Colonic mucosa (tissue), 4 donors: ENCODE results near the gene STRA6. TPM values are rescaled to one million over a fixed set of nuclear protein-coding genes. Genes with fewer than 3 reads are reported as not detected.

Source experiments
- DNase-seq: peaks from one replicate; pipeline ENCODE4 v3.0.0-alpha.2; 2020
- H3K27ac ChIP-seq: fragments of 200-600 bp; one replicate; pipeline ENCODE4 v1.8.0; 2021
- H3K27me3 ChIP-seq: fragments of 200-600 bp; one replicate; pipeline ENCODE4 v1.8.0; 2021
- H3K36me3 ChIP-seq: fragments of 200-600 bp; one replicate; pipeline ENCODE4 v1.8.0; 2021
- H3K4me1 ChIP-seq: fragments of 200-600 bp; one replicate; pipeline ENCODE4 v1.8.0; 2021; ENCODE audit warnings: mild to moderate bottlenecking
- H3K4me3 ChIP-seq: fragments of 200-600 bp; one replicate; pipeline ENCODE4 v1.8.0; 2021
- H3K9ac ChIP-seq, 2 donors: one replicate each; pipeline ENCODE4 v1.7.0; 2013; ENCODE audit warnings: control low read depth in 2 of 2, low read depth in 2 of 2, low read length in 2 of 2
- H3K9me3 ChIP-seq: fragments of 200-600 bp; one replicate; pipeline ENCODE4 v1.8.0; 2021
- intact Hi-C: fragments of 100-400 bp; cut with DNase I; formaldehyde crosslinking; loops from one replicate; pipeline ENCODE4 v1.14.1; 2022
- total RNA-seq, 2 donors: library from RNA; stranded (reverse); fragmentation: NEBNext Ultra II Directional in 1 of 2; extraction: Animal tissue kit (Norgen Biotek cat#: 25700) in 1 of 2; gene quantifications; one replicate each; pipeline ENCODE4 v1.2.1, GENCODE V29; 2021
- TF ChIP-seq, protein P1 (sequence below): fragments of 200-600 bp; IDR thresholded peaks from one replicate; pipeline ENCODE4 v1.8.0; 2022; ENCODE audit warnings: antibody characterized with exemption, mild to moderate bottlenecking
- donor health status: healthy.
- donor health status: DM: no; HTN: no; CAD: no.
- donor health status: DM: no; HTN: no; CAD: no.

The STRA6 gene
- total RNA-seq, 2 donors from 2014 or later: not detected

DNA sequence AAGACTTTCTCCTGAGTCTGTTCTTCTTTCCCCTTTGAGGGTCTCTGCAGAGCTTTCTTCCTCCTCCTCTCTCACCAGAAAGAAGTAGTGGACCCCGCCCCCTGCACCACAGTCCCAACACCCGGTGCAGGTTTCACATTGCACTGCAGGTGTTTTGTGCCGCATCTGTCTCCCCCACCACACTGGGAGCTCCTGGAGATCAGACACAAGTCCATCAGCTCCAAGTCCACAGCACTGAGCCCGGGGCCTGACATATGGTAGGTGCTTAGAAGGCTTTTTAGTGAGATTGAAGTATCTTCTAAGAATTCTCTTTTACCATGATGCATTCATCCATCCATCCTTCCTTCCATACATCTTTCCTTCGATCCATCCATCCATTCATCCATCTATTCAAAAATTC lies 9.8 kb downstream of the STRA6 start:
- Histone ChIP-seq H3K9me3 (no peaks in the 10 kb centered on the region), H3K27ac (no peak overlapping the region), H3K9ac (no peak overlapping the region), H3K27me3 (no peaks in the 10 kb centered on the region), H3K36me3 (no peaks in the 10 kb centered on the region), H3K4me1 (peaks cover 4% of the 10 kb centered on the region), H3K4me3 (no peak overlapping the region)
- intact Hi-C loops: no loop called here
- no peak for DNase-seq
- TF ChIP-seq, protein P1, sequence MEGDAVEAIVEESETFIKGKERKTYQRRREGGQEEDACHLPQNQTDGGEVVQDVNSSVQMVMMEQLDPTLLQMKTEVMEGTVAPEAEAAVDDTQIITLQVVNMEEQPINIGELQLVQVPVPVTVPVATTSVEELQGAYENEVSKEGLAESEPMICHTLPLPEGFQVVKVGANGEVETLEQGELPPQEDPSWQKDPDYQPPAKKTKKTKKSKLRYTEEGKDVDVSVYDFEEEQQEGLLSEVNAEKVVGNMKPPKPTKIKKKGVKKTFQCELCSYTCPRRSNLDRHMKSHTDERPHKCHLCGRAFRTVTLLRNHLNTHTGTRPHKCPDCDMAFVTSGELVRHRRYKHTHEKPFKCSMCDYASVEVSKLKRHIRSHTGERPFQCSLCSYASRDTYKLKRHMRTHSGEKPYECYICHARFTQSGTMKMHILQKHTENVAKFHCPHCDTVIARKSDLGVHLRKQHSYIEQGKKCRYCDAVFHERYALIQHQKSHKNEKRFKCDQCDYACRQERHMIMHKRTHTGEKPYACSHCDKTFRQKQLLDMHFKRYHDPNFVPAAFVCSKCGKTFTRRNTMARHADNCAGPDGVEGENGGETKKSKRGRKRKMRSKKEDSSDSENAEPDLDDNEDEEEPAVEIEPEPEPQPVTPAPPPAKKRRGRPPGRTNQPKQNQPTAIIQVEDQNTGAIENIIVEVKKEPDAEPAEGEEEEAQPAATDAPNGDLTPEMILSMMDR: no peak

DNA sequence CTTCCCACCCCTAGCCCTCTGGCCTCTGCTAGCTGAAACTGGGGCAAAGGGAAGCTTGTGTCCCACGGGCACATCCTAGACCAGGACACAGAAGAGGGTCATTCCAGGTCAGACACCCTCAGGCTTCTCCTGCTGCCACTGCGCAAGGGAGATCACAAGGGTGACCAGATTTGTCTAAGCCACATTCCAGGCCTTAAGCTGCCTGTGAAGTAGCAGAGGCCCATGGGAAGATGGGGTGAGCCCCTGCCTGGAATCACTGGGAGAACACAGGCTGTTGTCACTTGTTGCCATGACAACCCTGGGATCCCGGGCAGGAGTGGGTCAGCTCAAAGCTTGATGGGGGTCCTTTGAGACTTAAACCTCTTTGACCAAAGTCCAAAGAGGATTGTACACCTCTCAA lies 10.8 kb downstream of the STRA6 start:
- H3K36me3 ChIP-seq: no peaks in the 10 kb centered on the region
- TF ChIP-seq, protein P1: no peak
- H3K27ac ChIP-seq: no peak overlapping the region
- H3K27me3 ChIP-seq: no peaks in the 10 kb centered on the region
- peaks cover 4% of the 10 kb centered on the region for H3K4me1 ChIP-seq
- DNase-seq: no peak
- no peaks in the 10 kb centered on the region for H3K9me3 ChIP-seq
- no peak overlapping the region for H3K9ac ChIP-seq
- H3K4me3 ChIP-seq: no peak overlapping the region
- intact Hi-C loops: no loop called here

DNA sequence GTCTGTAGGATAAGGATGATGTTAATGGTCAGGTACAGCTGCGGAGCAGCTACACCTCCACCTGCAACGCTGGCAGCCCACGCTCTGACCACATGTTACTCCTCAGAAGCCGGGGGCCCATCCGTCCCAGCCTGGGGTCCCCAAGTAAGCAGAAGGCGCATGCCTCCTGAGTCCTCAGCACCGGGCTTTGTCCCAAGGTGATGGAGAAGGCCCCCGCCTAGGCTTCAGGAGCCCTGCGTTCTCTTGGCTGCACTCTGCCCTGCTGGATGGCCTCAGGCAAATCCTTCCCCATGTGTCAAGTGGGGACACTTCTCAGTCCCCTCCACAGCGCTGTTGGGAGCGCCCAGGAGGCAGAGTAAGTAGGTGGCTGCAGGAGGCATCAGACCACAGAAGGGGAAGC lies 14.4 kb downstream of the STRA6 start:
- Histone ChIP-seq H3K9me3 (no peaks in the 10 kb centered on the region), H3K36me3 (no peaks in the 10 kb centered on the region), H3K27ac (no peak overlapping the region), H3K4me3 (no peak overlapping the region), H3K9ac (no peak overlapping the region), H3K4me1 (no peaks in the 10 kb centered on the region), H3K27me3 (no peaks in the 10 kb centered on the region)
- intact Hi-C loops: no loop called here
- TF ChIP-seq, protein P1: no peak
- DNase-seq: no peak

DNA sequence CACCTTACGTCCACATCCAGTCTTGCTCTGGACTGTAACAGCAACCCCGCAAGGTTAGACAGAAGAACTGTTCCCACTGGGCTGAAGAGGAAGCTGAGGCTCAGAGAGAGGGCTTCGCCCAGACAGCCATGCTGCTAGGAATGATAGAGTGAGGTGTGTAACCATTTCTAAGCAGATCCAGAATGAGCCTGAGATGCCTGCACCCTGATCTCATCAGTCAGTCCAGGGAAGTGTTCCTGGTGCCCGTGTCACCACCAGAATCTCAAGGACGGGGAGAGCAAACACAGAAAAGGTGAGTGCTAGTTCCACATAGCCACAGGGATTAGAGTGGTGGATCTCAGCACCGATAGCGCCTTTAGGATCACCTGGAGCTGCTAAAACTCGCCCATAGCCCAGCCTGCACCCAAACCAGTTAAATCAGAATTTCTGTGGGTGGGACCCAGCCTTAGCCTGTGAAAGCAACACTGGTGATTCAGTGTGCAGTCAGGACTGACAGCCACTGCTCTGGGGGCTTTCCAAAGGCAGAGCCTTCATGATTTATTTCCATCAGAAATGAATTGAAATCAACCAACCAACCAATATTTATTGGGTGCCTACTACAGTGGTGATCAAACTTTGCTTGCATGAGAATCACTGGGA lies 16.8 kb downstream of the STRA6 start:
- Histone ChIP-seq H3K9ac (no peak overlapping the region), H3K36me3 (no peaks in the 10 kb centered on the region), H3K4me3 (no peak overlapping the region), H3K4me1 (no peaks in the 10 kb centered on the region), H3K27me3 (no peaks in the 10 kb centered on the region), H3K27ac (no peak overlapping the region), H3K9me3 (no peaks in the 10 kb centered on the region)
- intact Hi-C loops: no loop called here
- TF ChIP-seq, protein P1: no peak
- DNase-seq: no peak

DNA sequence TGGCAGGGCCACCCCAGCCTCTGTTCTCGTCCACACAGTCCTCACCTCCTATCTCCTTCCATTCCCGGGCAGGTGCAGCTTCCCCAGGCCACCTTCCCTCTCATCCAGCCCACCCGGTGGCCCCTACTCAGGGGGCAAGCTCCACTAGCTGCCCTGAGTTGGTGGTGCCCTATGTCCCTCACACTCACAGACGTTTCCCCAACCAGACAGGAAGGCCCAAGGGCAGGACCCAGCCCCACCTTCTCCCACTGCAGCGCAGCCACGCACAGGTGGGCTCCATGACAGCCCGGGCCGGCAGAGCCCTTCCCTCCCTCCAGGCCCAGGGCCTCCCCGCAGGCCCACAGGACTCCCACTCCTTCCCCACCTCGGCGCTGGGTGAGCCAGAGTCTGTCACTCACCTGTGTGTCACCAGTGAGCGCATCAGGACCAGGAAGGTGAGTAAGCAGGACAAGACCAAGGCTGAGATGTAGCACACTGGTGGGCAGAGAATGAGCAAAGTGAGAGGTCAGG lies 17.9 kb downstream of the STRA6 start:
- Histone ChIP-seq H3K9me3 (no peaks in the 10 kb centered on the region), H3K9ac (no peak overlapping the region), H3K4me1 (no peaks in the 10 kb centered on the region), H3K27me3 (no peaks in the 10 kb centered on the region), H3K36me3 (no peaks in the 10 kb centered on the region), H3K27ac (no peak overlapping the region), H3K4me3 (no peak overlapping the region)
- intact Hi-C loops: no loop called here
- DNase-seq: no peak
- TF ChIP-seq, protein P1: no peak
